Gastrocnemius medialis (tissue), 4 donors: ENCODE data around the gene ARHGAP8.

ENCODE experiments used
- POLR2A ChIP-seq, 2 donors: fragments of 450-650 bp; IDR thresholded peaks; one replicate each; pipeline ENCODE4 v1.6.1; 2017; ENCODE audit warnings: antibody characterized with exemption in 2 of 2, mild to moderate bottlenecking in 2 of 2, moderate library complexity in 2 of 2
- TF ChIP-seq, protein P1 (sequence below), 5 experiments: fragments of 450-650 bp in 3 of 5; fragments of 200-600 bp in 2 of 5; sonication (generic) in 2 of 5; IDR thresholded peaks in 4 of 5; conservative IDR thresholded peaks in 1 of 5; 1 replicate in 4 of 5; 2 replicates in 1 of 5; pipeline ENCODE4 v1.5.1; 2016 to 2019; ENCODE audit warnings: antibody characterized with exemption in 5 of 5, mild to moderate bottlenecking in 3 of 5, moderate library complexity in 3 of 5

DNA sequence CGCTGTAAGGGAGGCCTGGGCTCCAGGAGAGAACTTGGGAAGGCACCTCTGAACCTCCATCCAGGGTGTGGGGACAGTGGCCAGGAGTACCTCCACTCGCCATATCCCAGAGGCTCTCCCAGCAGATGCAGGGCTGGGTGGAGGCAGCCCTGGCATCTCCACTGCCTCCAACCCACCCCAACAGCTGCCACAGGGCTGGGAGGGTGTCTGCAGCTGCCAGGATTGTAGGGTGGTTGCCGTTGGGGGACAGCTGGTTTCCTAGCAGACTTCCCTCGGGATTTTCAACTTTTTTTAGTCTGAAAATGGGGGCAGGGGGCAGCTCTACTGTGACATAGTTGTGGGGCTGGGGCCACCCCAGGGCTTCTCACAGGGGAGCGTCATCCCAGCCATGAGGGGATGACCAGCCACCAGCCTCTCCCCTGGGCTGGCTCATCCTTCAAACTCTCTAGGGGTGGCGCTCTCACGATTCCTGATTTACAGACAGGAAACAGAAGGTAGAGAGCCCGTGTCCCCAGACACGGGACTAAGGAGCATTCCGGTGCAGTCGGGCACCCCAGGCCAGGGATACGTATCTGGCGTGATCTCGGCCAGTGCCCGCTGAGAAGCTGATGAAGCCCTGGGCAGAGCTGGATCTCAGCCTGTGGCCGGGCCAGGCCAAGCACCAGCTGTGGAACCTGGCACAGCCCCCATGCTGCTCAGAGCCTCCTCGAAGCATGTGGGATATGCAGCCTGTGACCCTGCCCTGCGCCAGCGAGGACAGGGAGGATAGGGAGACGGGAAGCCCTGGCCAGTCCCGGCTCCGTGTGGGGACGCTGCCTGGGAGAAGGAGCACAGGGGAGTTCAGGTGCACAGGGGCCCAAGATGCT, 40.5 kb upstream of the ARHGAP8 start:
- no peak for TF ChIP-seq POLR2A (IDR thresholded peaks at IDR 0.05)
- TF ChIP-seq, protein P1, sequence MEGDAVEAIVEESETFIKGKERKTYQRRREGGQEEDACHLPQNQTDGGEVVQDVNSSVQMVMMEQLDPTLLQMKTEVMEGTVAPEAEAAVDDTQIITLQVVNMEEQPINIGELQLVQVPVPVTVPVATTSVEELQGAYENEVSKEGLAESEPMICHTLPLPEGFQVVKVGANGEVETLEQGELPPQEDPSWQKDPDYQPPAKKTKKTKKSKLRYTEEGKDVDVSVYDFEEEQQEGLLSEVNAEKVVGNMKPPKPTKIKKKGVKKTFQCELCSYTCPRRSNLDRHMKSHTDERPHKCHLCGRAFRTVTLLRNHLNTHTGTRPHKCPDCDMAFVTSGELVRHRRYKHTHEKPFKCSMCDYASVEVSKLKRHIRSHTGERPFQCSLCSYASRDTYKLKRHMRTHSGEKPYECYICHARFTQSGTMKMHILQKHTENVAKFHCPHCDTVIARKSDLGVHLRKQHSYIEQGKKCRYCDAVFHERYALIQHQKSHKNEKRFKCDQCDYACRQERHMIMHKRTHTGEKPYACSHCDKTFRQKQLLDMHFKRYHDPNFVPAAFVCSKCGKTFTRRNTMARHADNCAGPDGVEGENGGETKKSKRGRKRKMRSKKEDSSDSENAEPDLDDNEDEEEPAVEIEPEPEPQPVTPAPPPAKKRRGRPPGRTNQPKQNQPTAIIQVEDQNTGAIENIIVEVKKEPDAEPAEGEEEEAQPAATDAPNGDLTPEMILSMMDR (IDR thresholded peaks at IDR 0.05 in 4 of 5, conservative IDR thresholded peaks at IDR 0.05 in 1 of 5) = no peak
